HL-60/S4 (cell line): ENCODE data around the gene MEIS2.

Experiments used
- in situ Hi-C: fragments of 300-500 bp; cut with MboI; formaldehyde crosslinking; loops from 2 replicates; pipeline ENCODE4 v1.14.3; 2022; ENCODE audit warnings: low sequenced_read_pairs

Gene MEIS2

GRCh38 chr15:37115538-37115937, 15.2 kb upstream of the MEIS2 start:
- in situ Hi-C loops = loop anchor here (25.0 kb wide), 1 partner anchor 228 kb away; no protein-coding TSS in a partner anchor

- in situ Hi-C loops = loop anchor here (25.0 kb wide), 1 partner anchor 226 kb away; no protein-coding TSS in a partner anchor
These were observed 12.8 kb upstream of the MEIS2 start for GRCh38 chr15:37112971-37113670.

GRCh38 chr15:37112171-37112570, 11.8 kb upstream of the MEIS2 start:
- in situ Hi-C loops = loop anchor here (25.0 kb wide), 1 partner anchor 225 kb away; no protein-coding TSS in a partner anchor

DNA sequence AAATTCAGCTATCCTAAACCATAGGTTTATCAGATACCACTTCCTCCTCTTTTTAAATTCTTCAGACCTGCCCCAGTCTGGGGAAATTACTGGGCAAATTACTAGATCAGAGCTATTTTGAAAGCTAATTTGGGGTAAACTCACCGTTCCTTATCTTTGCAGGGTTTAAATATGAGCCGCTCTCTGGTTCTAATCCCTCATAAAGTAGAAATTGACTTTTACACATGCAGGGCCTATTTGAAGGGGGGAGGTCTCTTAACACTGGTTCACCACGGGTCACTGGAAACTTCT, 11.0 kb upstream of the MEIS2 start:
- in situ Hi-C loops = loop anchor here (25.0 kb wide), 1 partner anchor 224 kb away; no protein-coding TSS in a partner anchor

DNA sequence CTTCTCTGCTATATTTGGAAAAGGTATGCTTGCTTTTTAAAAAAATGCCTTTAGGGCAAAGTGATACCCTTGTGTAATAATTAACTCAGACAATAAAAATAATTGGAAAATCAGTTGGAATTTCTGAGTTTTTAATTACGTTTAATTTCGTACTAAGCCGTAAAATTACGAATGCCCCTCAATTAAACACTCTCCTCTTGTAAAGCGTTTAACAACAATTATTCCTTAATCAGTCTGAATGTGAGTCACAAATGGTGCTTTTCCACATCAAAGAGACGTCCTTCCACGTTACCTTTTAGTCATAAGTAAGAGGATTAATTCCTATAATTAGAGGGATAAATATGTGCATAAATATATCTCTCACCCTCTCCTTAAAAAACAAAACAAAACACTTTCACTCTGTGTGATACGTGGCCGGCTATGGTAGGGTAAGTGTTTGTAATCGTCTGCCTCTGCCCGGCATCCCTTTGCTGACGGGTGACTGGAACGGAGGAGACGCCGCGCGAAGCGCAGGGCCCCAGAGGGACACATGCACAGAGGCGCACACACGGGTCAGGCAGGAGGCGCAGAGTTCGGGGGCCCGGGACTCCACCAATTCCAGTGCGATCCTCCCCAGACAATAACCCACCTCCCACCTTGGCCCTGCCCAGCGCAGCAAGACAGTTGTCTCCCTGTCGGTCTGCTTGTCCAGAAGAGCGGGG, 9.7 kb upstream of the MEIS2 start:
- in situ Hi-C loops = loop anchor here (25.0 kb wide), 1 partner anchor 223 kb away; no protein-coding TSS in a partner anchor

- in situ Hi-C loops = loop anchor here (25.0 kb wide), 1 partner anchor 222 kb away; no protein-coding TSS in a partner anchor
These were observed 9.0 kb upstream of the MEIS2 start for GRCh38 chr15:37109168-37109871.

DNA sequence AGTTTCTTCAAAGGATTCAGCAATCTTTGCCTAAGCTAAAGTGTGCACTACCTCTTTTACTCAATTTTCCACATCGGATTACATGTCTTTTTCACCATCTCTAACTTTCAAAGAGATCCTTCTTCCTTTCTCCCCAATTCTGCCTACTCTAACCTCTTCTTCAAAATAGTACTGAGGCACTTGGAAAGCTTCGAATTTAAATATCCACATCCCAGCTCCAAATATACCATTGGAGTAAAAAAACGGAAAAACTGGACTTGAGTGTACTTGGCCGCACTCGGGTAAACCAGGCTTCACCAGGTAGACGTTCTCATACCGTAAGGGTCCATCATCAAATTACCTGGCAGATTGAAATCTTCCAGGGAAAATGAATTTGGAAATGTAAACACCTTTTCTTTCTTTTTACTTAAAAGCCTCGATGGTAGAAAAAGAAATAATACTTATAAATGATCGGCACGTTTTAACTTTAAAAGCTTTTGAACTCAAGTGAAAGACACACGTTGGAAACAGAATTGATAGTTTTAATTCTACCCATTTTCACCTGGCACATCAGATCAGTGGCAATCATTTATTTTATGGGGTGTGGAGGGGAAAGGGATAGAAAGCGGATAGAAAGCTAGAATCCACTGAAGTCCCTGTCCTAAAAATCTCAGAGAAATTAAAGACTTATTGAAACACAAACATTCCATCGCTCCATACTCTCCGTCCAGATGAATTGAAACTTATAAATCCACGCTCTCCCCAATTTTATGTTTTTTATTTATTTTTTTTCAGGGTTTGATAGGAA, 8.2 kb upstream of the MEIS2 start:
- in situ Hi-C loops = loop anchor here (25.0 kb wide), 1 partner anchor 221 kb away; no protein-coding TSS in a partner anchor

DNA sequence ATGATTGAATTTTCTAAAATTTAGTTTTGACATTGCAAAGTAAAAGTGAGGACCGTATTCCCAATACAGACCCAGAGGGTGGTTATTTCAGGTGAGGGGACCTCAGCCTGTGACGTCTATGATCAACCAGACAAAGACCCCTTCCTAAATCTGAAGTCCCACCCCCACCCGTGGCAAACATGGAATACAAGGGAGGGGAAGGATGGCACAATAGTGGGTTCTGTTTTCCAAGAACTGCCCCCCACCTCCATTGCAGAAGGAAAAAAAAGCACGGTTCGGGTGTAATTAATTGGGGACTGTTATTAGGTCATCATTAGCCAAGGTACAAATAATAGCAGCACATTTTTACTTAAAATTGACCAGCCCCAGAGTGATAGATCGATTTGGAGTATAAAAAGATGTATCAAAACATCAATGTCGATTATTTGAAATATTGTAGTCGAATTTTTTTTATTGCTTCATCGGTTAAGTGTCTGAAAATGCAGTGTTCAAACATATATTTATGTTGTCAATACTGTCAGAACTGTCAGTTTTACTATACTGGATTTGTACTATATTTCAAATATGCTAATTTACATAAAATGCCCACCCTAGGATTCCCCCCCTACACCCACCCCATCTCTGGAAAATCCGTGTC, 7.5 kb upstream of the MEIS2 start:
- in situ Hi-C loops = loop anchor here (25.0 kb wide), 1 partner anchor 221 kb away; no protein-coding TSS in a partner anchor

DNA sequence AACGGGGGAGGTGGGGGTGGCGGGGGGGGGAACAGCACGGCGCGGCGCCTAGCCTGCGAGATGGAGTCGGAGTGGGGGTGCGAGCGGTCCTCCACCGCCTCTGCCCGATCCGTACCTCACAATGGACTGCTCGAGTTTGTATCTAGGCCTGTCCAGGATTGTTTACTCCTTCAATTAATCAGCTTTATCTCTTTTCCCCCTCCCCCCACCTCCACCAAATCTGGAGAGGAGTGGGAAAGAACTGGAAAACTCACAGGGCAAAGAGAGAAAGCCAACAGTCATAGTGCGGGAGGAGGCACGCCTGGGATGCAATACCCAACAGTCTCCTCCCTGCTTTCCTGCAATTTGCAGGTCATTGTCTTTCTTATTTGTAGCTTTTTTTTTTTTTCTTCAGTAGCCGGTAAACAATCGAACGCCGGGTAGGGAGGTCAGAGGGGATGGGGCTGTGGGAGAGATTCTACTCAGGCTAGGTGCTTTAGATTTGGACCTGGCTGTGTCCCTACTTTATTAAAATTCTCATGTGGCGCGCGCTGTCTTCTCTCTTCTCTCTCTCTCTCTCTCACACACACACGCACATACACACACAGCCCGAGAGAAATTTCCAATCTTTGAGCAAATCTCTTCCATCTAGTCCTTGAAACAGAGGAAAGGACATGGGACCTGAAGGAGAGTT, 6.9 kb upstream of the MEIS2 start:
- in situ Hi-C loops = loop anchor here (25.0 kb wide), 1 partner anchor 220 kb away; no protein-coding TSS in a partner anchor

GRCh38 chr15:37106490-37107001, 6.2 kb upstream of the MEIS2 start:
- in situ Hi-C loops = loop anchor here (25.0 kb wide), 1 partner anchor 219 kb away; no protein-coding TSS in a partner anchor

GRCh38 chr15:37105889-37106288, 5.5 kb upstream of the MEIS2 start:
- in situ Hi-C loops = loop anchor here (25.0 kb wide), 1 partner anchor 219 kb away; no protein-coding TSS in a partner anchor

GRCh38 chr15:37105029-37105428, 4.7 kb upstream of the MEIS2 start:
- in situ Hi-C loops = loop anchor here (25.0 kb wide), 1 partner anchor 218 kb away; no protein-coding TSS in a partner anchor

DNA sequence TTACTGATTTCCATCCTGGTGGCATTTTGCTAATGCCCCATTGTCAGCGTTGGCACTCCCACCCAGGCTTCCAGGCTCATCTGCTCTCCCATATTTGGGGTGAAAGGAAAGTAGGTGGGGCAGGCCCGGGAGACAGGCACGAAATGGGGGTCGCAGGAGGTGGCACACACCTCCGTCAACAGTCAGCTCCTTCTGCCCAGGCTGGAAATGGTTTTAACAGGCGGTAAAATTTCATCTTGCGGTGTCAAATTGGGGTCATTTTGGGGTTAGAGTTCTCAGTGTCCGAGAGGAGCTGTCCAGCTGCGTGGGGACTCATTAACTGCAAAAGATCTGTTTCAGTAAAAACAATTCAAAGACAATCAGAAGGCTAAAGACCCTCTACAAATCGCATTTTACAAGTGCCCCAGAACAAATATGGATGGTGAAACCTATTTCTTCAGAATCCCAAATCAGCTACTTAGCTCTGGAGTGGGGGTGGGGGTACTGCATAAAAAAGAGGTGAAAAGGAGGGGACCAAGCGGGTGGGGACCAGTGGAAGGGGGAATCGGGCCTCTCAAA, 4.2 kb upstream of the MEIS2 start:
- in situ Hi-C loops = loop anchor here (25.0 kb wide), 1 partner anchor 217 kb away; no protein-coding TSS in a partner anchor

DNA sequence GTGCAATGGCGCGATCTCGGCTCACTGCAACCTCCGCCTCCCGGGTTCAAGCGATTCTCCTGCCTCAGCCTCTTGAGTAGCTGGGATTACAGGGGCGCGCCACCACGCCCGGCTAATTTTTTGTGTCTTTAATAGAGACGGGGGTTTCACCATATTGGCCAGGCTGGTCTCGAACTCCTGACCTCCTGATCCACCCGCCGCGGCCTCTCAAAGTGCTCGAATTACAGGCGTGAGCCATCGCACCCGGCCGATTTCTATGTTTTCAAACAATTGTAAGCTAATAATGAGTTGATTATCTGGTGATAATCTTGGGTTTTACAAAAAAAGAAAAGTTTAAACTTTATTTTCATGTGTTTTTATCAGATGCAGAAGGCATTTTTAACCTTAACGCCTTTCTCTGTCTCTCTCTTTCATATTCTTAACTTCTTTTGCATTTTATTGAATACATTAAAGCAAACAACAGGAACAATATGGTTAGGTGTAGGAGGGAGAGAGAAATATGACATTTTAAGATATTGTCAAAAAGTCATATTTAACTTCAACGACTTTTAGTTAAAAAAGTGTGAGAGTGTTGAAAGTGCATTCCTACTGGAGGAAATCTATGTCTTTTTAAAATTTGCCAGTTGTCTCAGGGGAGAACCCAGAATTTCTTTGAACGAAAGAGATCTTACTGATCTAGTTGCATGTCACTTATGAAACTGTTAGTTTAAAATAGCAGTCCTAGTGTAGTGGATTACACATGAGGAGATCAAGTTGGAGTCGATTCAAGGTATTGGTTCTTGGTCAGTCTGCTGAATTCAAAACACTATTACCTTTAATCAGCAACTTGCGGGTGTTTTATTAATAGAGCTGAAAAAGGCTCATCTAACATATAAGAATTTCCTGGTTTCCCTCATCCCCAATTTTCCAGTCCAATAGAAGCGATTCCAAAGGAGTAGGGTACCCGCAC, 3.4 kb upstream of the MEIS2 start:
- in situ Hi-C loops = loop anchor here (25.0 kb wide), 1 partner anchor 216 kb away; no protein-coding TSS in a partner anchor

GRCh38 chr15:37103163-37103435, 2.8 kb upstream of the MEIS2 start:
- in situ Hi-C loops = loop anchor here (25.0 kb wide), 1 partner anchor 216 kb away; no protein-coding TSS in a partner anchor

GRCh38 chr15:37102305-37103162, 2.2 kb upstream of the MEIS2 start:
- in situ Hi-C loops = loop anchor here (25.0 kb wide), 1 partner anchor 215 kb away; no protein-coding TSS in a partner anchor

GRCh38 chr15:37101980-37102304, 1.6 kb upstream of the MEIS2 start:
- in situ Hi-C loops = loop anchor here (25.0 kb wide), 1 partner anchor 215 kb away; no protein-coding TSS in a partner anchor
